DMS 273 (cell line): Measurements from ENCODE around the gene MPL.

ENCODE experiments used
- DNase-seq: peaks from one replicate; lab custom pipeline; 2025; ENCODE audit not compliant: unreplicated experiment; lab: John Stamatoyannopoulos, UW

Gene MPL

DNA sequence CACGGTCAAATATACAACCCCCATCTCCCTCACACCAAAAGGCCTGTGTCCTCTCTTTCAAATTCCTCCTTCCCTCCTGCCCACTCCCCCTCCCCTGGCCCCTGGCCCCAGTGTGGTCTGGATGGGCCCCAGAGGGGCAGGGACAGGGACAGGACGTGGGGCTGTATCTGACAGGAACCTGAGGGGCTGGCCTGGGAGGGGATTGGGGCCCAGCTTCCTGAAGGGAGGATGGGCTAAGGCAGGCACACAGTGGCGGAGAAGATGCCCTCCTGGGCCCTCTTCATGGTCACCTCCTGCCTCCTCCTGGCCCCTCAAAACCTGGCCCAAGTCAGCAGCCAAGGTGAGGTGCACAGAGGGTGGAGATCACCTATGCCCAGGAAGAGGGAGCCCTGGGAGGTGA is at the start of gene MPL:
TSS of gene MPL (plus strand) at position 231 of the 400 bp plus-strand sequence. CDS start at position 262, 31 bp downstream.
- DNase-seq: no peak

DNA sequence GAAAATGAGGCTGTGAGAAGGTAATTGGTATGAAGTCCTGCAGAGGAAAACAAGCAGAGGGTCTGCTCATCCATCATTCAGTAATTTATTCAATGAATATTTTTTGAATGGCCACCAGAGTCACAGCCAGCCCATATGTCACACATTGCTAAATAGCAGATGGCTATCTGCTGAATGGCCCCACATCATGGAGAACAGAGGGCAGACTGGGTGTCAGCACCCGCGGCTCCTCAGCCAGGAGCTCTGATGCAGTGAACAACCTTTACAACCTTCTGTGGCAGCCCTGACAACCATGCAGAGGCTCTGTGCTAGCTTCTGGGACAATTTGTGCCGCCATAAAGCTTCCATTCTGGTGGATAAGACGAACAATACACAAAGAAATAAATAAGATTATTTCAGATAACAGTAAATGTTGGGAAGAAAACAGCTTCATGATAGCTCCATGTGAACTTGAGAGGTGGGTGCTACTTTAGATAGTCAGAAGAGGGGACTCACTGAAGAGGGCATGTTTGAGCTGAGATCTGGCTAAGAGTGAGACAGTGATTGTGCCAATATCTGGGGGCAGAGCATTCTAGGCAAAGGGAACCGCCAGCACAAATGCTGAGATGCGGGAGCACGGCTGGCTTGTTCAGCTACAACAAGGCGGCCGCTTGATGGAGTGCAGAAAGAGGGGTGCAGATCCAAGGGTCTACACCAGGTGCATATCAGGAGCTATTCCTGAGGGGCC is 49.4 kb upstream of the MPL start:
- peak; percentile 70 for DNase-seq

- no peak for DNase-seq
Measured at GRCh38 chr1:43288785-43289706, 48.6 kb upstream of the MPL start.

GRCh38 chr1:43292216-43292615 is 45.4 kb upstream of the MPL start:
- peak; percentile 17 for DNase-seq

GRCh38 chr1:43292679-43293078 is 44.9 kb upstream of the MPL start:
- no peak for DNase-seq

DNA sequence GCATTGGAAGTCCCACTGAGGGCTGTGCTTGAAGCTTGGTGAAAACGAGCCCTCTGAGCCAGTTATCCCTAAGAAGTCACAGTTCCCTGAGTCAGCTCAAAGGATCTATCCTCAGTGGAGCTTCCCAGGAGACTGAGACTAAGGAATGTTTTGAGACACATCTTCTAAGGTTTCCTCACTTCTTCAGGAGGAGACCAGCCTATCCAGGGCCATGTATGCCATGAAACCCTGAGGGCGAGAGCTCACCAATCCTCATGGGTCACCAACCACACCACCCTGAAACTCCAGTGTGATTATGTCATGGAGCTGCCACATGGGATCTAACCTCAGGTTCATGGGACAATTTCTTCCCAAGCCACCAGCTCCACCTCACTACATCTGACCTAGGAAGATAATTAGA is 44.4 kb upstream of the MPL start:
- DNase-seq: no peak

DNA sequence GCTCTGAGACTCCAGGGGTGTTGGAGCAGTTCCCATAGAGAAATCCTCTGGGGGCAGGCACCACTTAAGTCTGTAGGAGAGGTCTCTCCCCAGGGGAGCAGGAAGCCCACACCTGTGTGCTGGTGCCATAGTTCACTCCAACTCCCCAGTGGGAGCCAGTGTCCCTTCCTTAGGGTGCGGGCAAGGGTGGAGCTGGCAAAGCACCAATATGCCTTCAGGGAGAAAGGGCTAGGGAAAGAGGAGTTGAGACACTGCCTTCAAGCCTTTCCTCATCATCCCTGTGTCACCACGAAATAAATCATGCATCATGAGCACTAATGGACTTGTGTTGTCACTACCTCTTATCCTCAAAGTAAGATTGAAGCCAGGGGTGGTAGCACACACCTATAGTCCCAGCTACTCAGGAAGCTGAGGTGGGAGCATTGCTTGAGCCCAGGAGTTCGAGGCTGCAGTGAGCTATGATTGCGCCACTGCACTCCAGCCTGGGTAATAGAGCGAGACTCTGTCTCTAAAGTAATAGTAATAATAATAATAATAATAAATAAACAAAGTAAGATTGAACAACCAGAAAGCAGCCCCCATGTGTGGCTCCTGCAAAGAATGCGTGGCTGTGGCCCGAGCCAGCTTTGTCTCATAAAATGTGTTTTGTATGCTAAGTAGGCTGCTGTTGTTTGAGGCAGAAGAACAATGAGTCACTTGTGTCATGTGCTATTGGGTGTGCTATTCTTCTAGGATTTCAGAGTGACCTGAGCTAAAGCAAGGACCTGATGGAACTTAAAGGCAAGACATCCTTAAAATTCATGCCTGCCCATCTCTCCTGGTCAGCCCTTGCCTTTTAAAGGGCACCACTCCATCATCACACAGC is 43.5 kb upstream of the MPL start:
- DNase-seq: no peak

- DNase-seq: no peak
Measured at GRCh38 chr1:43294761-43295160, 42.9 kb upstream of the MPL start.

DNA sequence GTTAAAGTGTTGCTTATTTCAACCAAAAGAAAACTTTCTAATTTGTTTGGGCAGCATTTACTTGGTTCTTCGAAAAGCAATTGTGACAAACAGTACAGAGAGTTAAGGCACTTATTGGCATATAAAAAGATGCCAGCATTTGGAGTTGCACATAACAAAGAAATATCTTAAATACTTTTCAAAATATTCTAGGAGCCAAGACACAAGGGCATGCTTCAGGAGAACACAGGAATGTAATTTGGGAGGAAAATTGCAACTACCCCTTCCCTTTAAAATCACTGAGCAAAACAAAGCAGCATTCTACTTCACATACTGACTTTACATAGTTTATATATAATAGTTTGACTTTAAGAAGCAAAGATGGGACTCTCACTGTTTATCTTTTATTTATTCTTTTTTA is 41.4 kb upstream of the MPL start:
- DNase-seq: no peak

DNA sequence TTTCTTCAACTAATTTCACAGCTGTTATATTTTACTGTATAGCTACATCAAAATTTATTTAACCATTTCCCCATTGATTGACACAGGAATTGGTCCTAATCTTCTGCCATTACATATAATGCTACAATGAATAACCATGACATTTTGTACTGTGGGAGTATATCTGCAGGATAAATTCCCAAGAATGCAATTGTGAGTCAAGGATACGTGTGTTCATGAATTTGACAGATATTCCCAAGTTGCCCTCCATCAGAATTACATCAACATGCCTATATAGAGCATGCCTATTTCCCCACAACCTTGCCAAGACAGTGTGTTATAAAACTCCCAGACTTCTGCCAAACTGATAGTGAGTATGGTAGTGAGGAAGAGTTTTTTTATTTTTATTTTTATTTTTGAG is 39.6 kb upstream of the MPL start:
- no peak for DNase-seq

GRCh38 chr1:43299101-43299500 is 38.5 kb upstream of the MPL start:
- DNase-seq: no peak

- no peak for DNase-seq
Measured at GRCh38 chr1:43300378-43301094, 37.1 kb upstream of the MPL start, which contains the start of gene TIE1. Gene TIE1 (plus strand): TSS chr1:43300982. CDS start chr1:43301072, 90 bp downstream.

- no peak for DNase-seq
Measured at GRCh38 chr1:43302201-43302600, 35.4 kb upstream of the MPL start.

GRCh38 chr1:43302721-43303470 is 34.7 kb upstream of the MPL start:
- DNase-seq: no peak

- DNase-seq: no peak
Measured at GRCh38 chr1:43303471-43304313, 33.9 kb upstream of the MPL start.

DNA sequence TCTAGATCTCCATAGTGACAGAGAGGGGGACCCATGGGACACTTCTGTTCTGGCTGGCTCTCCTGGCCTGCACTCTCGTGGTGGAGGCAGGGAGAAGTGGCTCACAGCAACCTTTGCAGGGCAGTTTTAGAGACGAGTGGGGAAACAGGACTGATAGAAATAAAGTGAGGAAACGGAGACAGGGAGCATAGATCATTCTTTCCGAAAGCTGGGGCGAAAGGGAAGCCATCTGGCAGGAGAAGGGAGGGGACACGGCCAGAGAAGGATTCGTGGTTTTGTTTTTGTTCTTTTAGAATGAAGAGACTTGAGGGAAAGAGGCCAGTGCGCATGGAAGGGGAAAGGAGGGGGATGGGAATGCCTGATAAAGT is 33.3 kb upstream of the MPL start:
- DNase-seq: no peak

GRCh38 chr1:43304771-43305300 is 32.8 kb upstream of the MPL start:
- no peak for DNase-seq

- DNase-seq: no peak
Measured at GRCh38 chr1:43305461-43305860, 32.2 kb upstream of the MPL start.
